Gastroesophageal sphincter (tissue), 3 donors: ENCODE results near the gene GPR63.
"Not testable (repeated sequence)": the region's sequence is repeated elsewhere in the genome, so short reads cannot be mapped to it uniquely, and the experiment has no call there.

Experiments
- CTCF ChIP-seq, 4 experiments: fragments of 200-600 bp in 2 of 4; fragments of 450-650 bp in 2 of 4; sonication (generic) in 1 of 4; IDR thresholded peaks; one replicate each; pipeline ENCODE4 v1.5.1; 2017 to 2019; ENCODE audit warnings: antibody characterized with exemption in 4 of 4, mild to moderate bottlenecking in 2 of 4, moderate library complexity in 2 of 4
- EP300 ChIP-seq: sonication (generic); formaldehyde crosslinking; IDR thresholded peaks from one replicate; pipeline ENCODE4 v1.6.1; 2017; ENCODE audit warnings: antibody characterized with exemption, mild to moderate bottlenecking

GRCh38 chr6:96885187-96885631, 47.9 kb upstream of the GPR63 start:
- TF ChIP-seq EP300; CTCF (IDR thresholded peaks at IDR 0.05): not testable (repeated sequence)
